NCI-H187 treated with DMSO at 0.1 percent for 48 hours (cell line): ENCODE measurements around the gene WDR86.

Source experiments
- DNase-seq: peaks from one replicate; lab custom pipeline; 2025; lab: John Stamatoyannopoulos, UW

Gene WDR86, protein sequence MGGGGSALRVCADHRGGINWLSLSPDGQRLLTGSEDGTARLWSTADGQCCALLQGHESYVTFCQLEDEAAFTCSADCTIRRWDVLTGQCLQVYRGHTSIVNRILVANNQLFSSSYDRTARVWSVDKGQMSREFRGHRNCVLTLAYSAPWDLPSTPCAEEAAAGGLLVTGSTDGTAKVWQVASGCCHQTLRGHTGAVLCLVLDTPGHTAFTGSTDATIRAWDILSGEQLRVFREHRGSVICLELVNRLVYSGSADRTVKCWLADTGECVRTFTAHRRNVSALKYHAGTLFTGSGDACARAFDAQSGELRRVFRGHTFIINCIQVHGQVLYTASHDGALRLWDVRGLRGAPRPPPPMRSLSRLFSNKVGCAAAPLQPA

DNA sequence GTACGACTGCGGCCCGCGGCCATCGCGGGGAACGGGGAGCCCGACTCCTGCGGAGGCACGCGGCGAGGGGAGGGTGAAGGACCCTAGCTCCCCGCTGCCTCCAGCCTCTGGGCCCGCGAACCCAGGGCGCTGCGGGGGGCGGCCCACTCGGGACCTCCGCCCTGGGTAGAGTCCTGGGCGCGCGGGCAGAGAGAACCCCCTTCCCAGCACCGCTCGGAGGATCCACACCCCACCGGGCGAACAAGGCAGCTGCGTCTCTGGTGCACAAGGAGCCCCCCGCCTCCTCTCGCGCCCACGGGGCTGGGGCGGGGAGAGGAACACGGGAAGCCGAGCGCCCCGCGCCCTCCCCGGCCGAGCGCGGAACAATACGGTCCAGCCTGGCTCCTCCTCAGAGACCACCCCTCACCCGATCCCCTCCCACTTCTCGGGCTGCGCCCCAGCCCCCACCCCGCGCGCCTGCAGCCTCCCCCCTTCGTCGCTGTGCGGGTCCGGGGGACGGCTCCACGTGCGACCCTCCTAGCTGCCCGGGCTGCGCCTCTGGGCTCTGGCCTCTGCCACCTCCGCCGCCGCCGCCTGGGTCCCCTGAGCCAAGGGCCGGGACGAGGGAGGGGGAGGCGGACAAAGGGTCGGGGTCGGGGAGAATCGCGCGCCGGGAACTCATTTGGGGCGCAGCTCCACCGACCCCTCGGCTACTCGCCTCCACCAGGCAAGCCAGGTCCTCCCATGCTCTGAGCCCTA lies at the start of gene WDR86:
WDR86 (minus strand) TSS at position 372 of the 738 bp plus-strand sequence. CDS start 449 bp downstream, outside the sequence.
- no peak for DNase-seq

DNA sequence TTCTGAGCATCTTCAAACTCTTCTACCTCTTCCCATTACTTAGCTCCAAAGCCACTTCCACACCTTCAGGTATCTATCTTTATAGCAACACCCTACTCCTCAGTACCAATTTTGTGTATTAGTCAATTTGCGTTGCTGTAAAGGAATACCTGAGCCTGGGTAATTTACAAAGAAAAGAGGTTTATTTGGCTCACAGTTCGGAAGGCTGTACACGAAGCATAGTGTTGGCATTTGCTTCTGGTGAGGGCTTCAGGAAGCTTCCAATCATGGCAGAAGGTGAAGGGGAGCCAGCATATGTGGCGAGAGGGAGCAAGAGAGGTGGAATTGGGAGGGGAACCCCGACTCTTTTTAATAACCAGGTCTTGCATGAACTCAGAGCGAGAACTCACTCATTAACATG lies 47.7 kb upstream of the WDR86 start:
- DNase-seq = no peak

DNA sequence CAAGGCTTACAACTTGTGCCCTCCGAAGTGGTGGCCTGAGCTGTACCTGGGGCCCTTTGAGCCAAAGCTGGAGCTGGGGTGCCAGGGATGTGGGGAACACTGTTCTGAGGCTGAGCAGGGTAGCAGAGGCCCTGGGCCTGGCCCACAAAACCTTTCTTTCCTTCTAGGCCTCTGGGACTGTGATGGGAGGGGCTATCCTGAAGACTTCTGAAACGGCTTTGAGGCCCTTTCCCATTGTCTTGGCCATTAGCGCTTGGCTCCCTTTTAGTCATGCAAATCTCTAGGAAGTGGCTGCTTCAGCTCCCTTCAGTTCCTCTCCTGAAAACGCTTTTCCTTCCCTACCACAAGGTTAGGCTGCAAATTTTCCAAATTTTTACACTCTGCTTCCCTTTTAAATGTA lies 46.9 kb upstream of the WDR86 start:
- no peak for DNase-seq

DNA sequence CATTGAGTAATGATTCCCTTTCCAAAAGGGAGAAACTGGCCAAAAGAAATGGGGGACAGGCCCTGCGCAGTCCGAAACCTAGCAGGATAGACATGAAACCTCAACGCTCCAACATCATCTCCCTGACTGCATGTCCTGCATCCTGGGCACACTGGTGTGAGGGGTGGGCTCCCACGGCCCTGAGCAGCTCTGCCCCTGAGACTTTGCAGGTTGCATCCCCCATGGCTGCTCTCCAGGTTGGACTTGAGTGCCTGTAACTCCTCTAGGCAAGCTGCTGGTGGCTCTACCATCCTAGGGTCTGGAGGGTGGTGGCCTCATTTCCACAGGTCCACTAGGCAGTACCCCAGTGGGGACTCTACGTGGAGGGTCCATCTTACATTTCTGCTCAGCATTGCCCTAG lies 46.4 kb upstream of the WDR86 start:
- DNase-seq = no peak

DNA sequence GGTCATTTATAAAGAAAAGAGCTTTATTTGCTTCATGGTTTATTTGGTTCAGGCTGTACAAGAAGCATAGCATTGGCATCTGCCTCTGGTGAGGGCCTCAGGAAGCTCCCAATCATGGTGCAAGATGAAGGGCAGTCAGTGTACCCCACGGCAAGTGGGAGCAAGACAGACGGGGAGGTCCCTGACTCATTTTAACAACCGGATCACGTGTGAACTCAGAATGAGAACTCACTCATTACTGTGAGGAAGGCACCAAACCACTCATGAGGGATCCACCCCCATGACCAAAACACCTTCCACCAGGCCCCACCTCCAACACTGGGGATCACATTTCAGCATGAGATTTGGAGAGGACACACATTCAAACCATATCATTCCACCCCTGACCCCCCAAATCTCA lies 45.9 kb upstream of the WDR86 start:
- no peak for DNase-seq

DNA sequence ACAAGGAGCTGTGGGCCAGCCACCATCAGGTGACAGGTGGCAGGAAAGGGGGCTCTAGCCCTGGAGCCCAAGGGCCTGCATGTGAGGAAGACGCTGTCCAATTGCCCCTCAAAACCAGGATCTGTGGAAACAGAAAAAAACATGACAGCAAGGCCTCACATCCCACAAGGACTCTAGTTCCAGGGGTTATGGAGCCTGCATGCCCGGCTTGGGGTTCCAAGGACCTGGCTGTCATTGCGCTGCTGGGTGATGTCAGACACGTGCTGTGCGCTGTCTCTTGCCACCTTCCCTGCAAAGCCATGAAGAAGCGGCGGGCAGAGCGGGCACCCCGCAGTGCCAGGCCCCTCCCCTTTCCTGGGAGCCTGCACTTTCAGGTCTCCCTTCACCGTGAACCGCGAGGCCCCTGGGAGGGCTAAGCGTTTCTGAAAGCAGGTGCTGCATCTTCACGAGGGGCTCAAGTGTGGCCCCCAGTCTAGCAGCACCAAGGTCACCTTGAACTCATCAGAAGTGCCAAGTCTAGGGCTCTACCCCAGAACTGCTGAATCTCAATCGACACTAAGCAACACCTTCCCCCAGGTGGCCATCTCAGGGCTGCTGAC lies 45.2 kb upstream of the WDR86 start:
- DNase-seq = no peak

DNA sequence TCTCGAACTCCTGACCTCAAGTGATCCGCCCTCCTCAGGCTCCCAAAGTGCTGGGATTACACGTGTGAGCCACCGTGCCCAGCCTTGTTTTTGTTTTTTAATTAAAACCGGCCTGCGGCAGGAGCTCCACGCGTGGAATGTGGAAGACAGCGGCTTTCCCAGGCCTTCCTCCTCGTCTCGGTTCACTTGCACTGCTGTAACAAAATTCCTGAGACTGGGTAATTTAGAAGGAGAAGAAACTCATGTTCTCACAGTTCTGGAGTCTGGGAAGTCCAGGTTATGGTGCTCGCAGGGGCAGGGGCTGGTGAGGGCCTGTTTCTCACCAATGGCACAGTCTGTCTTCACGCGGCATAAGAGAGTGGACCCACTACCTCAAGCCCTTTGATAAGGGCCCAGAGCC lies 44.5 kb upstream of the WDR86 start:
- DNase-seq = no peak

DNA sequence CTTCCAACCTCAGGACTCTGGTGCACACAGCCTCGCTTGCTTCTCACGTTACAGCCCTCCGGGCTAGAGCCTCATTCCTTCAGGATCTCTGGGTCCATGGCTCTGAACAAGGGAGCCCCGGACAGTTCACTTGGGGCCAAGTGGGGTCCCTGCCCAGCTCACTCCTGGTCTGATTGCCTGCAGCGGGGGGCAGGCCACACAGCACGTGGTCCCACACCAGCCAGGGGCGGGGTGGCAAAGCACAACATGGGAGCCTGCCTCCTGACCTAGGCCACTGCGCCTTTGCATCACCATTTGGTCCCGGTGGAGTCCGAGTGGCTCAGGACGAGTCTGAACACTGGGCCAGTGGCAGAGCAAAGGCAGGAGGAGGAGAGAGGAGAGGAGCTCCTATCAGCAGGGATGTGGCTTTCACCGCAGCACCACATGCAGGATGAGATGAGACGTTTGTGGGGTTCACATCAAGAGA lies 43.5 kb upstream of the WDR86 start:
- no peak for DNase-seq

DNA sequence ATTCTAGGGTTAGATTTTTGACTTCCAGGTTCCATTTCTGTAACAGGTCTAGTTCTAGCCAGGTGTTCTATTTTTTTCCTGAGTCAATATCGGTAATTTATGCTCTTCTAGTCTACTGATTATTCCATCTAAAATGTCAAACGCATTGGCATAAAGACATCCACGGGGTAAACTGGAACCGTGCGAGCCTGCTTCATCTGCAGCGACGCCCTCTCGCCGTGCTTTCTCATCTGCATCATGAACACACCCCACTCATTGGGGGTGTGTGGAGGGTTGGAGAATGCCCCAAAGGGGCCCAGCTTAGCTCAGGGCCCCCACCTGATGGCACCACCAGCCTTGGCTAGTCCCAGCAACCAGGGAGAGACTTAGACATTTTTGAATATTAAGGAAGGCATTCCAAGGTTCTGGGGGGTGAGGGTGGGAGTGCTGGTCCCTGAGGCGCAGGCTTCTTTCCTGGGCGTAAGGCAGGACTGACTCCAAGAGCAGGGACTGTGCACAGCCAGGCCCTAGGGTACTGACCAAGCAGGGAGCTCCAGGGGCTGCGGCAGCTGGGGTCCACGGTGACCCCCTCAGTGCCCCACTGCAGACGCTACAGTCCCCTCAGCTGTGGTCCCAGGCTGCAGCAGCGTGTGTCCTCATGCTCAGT lies 43.0 kb upstream of the WDR86 start:
- no peak for DNase-seq

DNA sequence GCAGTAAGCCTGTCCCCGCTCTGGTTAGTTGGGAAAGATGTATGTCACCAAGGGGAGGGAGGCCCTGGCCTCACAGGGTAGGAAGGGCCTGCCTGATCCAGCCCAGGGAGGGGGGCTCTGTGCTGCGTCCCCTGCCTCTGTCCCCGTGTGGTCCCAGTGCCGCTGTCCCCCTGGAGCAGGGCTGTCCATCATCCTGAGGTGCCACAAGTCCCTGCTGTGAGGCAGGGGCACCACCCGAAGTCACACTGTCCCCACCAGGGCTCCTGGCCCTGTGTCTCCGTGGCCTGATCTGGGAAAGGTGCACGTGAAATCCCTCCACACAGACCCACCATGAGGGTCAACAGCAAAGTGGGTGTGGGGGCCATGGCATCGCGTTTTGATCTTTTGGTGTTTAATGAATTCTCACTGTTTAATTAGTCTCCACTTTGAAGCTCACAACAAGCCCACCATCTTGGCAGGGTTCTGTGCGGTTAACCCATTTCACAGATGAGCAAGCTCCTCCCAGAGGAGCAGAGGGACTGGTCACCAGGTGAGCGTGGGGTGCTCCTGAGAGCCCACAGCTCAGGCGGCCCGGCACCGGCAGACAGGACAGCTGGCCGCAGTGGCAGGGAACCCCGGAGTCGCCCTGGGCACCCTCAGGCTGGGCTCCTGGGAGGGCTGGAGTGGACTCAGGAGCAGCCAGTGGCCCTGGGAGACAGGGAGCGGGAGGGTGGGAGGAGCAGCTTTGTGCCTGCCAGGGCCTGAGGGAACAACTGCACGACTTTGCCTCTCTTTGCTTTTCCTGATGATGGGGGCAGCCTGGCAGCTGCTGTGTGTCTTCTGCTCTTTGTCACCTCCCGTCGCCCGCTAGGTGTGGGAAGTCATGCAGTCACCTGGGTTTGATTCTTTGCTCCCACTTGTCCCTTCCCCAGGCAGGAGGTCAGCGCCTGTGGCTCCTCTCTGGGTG lies 42.1 kb upstream of the WDR86 start:
- DNase-seq = no peak

DNA sequence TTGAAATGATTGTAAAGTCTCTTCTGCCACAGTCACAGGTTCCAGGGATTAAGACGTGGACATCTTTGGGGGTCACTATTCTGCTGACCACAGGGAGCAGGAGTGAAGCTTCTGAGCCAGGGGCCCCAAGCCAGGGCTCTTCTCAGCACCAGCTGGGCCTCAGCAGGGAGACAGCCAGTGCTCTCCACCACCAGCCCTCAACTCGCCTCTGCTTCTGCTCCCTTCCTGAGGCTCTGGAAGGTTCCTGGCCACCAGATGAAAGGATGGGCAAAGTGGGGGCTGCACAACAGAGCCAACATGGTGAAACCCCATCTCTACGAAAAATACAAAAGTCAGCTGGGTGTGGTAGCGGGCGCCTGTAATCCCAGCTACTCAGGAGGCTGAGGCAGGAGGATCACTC lies 41.3 kb upstream of the WDR86 start:
- no peak for DNase-seq

DNA sequence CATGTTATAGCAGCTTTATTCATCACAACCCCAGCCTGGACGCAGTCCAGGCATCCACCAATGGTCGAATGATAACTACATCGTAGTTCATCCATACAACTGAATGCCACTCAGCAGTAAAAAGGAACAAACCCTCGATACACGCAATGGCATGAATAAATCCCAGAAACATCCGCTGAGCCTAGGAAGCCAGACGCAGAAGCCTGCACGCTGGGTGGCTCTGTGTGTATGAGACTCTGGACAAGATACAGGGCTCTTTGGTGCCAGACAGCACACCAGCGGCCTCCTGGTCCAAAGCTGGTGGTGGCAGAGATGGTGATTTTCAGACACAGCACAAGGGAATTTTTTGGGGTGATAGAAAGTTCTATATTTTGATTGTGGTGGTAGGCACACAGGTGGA lies 40.2 kb upstream of the WDR86 start:
- no peak for DNase-seq

DNA sequence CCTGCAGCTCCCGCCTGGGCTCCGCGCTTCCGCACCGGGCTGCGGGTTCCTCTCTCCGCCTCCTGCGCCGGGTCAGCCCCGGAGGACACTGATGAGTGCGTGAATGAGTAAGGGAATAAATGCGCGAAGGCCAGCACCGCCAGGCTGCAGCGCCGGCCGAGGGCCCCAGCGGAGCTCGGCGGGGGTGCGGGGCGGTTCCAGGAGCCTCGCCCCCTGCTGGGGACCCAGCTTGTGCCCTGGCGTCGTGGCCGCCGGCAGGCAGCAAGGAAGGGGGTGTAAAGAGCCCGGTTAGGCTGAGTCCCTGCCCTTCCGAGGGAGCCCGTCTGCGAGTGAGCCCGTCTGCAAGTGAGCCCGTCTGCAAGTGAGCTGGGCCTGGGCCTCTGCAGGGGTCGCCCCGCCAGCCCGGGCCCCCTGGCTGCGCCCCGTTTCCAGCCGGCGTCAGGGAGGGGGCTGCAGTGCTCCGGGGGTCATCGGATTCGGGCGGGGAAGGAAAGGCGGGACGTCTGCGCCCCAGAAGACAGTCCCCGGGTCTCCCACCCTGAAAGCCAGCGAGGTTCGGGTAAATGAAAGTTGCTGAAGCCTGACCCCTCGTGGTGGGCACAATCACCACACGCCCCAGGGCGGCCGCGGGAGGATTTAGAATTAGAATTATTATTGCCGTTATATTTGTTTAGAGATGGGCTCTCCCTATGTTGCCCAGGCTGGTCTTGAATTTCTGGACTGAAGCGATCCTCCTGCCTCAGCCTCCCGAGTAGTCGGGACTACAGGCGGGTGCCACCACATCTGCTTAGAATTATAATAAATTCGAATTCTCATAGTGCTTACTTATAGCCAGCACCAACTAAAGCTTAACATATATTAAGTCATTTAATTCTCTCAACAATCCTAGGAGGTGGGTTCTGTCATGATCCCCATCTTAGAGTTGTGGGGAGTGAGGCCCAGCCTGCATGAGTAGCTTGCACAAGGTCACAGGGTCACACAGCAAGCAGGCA lies 38.7 kb upstream of the WDR86 start:
- DNase-seq = no peak

DNA sequence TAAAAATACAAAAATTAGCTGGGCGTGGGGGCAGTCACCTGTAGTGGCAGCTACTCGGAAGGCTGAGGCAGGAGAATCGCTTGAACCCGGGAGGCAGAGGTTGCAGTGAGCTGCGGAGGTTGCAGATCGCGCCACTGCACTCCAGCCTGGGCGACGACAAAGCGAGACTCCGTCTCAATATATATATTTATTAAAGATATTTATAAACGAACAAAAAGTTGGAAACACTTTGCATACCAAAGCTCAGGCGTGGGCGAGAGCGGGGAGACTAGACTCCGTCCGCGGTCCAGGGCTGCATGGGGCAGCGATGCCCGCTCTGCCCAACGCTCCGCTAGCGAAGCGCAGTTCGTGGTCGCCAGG lies 38.0 kb upstream of the WDR86 start:
- no peak for DNase-seq

DNA sequence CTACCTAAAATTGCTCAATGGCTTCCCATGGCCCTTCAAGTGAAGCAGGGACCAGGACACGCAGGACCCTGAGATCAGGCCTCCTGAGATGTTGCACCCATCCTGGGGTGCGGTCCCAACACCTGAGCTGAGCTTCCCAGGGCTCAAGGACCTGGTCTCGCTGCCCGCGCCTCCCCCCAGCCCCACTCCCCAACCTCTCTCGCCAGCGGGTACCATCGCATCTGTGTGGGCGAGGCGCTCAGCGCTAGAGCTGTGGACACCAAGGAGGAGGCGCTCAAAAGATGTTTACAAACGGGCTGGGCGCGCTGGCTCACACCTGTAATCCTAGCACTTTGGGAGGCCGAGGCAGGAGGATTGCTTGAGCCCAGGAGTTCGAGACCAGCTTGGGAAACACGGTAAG lies 37.5 kb upstream of the WDR86 start:
- DNase-seq = no peak

DNA sequence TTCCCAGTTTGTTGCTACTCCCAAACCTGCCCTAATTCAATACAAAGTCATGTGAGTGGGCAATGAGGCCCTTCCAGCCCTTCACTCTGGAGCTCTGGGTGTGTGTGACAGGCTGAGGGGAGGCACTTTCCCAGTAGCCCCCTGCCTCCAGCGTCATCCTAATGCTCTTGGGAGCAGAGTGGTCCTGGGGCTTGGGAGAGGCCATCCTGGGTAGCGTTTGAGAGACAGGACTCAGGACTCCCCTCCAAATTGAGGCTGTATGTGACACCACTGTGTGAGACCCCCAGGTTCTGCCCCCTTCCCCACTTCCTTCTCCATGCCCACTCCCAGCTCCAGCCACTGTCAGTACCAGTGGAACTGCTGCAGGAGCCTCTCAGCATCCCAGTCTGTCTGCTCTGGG lies 36.6 kb upstream of the WDR86 start:
- no peak for DNase-seq

DNA sequence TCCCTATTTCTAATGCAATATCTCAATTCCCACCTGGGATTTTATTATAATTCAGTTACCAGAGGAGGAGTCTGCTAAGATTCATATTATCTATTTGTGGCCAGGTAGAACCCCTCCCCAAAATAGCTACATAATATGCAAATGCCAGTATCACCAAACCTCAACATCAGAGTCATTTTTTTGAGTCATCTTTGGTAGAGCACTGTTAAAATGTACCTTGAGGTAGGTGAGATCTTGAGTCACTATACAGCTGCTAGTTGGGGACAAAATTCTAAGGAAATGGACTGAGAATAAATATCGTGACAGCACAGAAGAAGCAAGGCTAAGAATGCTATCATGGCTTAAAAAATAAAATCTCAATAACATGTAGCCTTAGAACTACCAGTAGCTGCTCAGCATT lies 34.8 kb upstream of the WDR86 start:
- DNase-seq = no peak

DNA sequence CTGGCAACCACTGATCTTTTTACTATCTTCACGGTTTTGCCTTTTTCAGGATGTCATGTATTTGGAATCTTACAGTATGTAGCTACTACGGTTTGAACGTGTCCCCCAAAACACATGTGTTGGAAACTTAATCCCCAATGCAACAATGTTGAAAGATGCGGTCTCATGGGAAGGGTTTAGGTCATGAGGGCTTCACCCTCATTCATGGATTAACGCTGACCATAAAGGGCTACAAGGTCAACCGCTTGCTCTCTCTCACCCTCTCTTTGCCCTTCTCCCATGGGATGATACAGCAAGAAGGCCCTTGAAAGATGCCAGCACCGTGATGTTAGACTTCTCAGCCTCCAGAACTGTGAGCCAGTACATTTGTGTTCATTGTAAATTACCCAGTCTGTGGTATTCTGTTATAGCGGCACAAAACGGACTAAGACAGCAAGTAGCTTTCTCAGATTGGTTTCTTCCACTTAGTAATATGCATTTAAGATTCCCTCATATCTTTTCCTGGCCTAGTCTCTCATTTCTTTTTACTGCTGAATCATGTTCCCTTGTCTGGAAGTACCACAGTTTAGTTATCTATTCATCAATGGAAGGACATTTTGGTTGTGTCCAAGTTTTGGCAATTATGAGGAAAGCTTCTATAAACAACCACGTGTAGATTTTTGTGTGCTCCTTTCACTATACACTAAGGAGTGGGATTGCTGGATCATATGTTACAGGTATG lies 33.1 kb upstream of the WDR86 start:
- DNase-seq = no peak

DNA sequence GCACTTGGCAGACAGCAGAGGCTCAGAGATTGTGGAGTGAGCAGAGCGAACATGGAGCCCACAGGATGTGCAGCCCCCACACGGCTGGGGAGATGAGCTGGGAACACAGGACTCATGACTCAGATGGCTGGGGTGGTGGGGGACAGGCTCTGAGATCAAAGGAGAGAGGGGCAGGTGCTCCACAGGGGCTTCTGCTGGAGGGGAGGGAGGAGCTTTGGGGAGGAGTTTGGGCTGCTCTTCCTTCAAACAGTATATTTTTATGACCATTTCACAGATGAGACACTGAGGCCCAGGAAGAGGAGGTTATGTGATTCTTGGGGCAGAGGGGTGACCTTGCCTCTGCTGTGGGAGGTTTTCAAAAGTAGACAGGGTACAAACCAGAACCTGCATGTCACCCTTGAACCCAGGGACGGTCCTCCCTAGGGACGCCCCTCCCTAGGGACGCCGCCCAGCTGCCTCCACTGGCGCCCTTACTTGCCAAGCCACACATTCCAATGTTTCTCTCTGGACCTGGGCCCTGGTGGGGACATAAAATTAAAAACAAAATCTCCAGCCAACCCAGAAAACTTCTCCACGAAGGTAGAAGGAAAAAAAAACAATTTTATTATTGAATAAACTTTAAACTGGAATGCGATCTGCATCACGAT lies 31.1 kb upstream of the WDR86 start:
- DNase-seq = no peak
